ENCODE results near the gene GALNT10.

Gene GALNT10

DNA sequence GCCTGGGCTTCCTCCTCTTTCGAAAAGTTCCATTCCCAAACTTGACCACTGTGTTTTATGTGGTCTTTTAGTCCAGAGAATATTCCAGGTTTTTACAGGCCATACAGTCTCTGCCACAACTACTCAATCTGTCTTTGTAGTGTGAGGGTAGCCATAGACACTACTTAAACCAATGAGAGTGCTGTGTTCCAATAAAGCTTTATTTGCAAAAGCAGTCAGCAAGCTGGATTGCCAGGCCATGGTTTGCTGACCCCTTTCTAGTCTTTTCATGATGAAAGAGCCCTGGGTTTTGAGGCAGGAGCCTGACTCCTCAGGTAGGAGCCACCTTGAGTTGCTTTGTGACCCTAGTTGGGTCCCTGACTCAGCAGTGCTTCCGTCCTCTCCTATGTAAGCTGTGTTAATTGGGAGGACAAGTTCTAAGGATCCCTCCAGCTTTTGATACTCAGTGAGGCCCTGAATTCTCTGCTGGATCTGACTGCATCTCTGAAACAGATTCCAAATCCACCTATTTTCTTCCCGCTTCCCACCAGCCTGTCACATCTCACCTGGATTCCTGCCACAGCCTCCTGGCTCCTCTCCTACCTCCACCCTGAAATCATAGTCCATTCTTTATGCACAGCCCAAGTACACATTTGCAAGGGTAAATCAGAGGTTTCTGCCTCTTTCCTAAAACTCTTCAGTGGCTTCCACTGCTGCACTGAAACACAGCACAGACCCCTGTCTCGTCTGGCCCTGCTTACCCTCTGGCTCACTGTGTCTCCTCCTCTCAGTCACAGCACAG is 13.5 kb downstream of the GALNT10 start:
- no peak for DNase-seq

DNA sequence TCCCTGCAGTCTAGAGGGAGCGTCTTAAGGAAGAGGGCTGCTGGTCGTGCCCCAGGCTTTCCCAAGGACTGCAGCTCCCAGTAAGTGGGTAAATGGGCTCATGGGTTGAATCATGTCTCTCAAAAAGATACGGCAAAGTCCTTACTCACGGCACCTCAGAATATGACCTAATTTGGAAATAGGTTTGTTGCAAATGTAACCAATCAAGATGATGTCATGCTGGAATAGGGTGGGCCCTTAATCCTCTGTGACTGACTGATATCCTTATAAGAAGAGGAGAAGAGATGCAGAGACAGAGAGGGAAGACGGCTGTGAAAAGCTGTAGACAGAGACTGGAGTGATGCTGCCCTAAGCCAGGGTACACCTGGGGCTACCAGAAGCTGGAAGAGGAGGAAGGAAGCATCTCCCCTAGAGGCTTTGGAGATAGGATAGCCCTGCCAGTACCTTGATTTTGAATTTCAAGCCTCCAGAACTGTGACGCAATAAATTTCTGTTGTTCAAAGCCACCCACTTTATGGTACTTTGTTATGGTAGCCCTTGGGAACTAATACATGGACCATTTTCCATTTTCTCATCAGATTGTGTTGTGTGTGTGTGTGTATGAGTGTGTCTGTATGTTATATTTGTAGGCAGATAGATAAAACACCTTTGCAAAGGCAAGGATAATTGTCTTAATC is 15.0 kb downstream of the GALNT10 start:
- DNase-seq, result no peak

DNA sequence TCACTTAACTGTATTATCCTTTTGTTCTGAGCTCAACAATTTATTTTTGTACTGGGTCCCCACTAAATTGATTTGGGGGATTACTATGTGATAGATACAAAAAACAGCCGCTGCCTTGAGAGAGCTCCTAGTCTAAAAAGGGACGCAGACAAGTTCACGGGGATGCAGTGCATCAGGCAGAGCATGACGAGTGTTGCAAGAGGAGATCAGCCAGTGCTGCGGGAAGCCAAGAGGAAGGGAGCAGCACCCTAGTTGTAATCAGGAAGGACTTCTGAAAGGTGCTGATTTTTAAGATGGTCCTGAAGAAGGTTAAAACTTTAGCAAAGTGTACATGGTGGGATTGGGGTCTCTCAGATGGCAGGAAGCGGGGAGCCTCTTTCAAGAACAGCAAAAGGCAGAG is 15.8 kb downstream of the GALNT10 start:
- no peak for DNase-seq

DNA sequence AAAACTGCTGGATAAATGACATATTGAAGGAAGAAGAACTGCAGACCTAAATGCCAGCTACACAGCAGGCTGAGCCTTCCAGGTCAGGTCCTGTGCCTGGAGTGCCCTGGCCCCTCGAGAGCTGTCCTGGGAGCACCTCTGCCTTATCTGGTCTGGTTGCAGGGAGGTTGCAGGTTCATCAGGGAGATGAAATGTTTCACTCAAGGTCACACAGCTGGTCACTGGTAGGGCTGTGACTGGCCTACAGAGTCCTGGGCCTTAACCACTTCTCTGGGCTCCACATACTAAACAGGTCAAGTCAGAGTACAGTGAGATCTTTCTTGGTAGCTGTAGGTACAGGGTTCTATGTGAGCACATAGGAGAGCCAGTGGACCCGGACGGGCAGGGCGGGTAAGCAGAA is 16.7 kb downstream of the GALNT10 start:
- DNase-seq, result no peak

DNA sequence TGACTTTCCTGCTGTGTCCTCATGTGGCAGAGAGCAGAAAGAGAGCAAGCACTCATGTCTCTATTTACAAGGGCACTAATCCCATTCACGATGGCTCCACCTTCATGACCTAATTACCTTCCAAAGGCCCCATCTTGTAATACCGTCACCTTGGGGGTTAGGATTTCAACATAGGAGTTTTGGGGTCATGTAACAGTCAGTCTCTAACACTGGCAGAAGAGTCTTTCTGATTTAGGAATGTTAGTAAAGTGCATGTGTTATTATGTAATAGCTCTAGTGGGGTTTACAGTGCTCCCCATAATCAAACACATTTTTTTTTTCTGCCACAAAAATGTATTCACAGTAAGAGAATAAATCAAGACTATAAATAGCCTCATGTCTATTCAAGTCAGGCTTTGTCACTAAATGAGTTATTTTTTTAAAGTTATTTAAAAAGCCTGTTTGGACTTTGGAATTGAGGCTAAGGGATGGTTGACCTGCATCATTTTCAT is 19.1 kb downstream of the GALNT10 start:
- DNase-seq, result no peak

DNA sequence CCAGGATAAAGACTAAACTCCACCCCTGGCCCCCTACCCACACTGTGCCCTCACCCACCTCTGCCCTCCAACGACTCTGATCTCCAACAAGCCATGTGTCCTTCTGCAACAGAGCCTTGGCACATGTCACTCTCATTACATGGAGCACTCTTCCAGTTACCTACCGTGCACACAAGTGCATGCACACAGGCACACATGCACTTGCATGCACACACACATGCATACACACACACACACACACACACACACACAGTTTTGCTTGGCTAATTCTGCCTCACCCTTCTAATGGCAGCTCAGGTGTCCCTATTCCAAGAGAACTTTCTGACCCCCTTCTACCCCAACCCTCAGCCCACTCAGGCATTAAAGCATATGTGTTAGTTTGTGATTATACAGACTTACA is 19.6 kb downstream of the GALNT10 start:
- no peak for DNase-seq

DNA sequence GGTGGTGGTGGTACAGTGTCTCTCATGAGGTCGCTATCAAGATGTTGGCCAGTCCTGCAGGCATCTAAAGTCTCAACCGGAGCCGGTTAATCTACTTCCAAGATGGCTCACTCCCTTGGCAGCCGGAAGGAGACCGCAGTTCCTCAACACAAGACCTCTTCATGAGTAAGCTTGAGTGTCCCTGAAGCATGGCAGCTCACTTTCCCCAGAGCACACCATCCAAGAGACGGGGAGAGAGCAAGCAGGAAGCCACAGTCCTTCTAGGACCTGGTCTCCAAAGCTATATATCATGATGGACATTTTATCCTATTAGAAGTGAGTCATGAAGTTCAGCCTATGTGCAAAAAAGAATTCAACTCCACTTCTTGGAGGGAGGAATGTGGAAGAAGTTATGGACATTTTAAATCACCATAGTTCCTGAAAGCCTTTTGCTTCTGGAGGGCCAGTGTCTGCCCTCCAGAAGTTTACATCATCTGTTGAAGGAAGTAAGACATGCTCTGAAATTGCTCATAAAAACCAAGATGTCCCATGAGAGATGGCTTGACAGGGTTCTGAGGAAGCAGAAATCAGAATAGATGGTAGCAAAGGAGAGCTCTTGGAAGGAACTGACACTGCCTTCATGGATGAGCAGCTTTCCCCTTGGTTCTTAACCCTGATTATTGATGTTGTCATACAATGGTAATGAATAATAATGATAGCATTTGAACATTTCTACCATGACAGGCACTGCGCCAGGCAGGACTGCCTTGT is 21.3 kb downstream of the GALNT10 start:
- no peak for DNase-seq

DNA sequence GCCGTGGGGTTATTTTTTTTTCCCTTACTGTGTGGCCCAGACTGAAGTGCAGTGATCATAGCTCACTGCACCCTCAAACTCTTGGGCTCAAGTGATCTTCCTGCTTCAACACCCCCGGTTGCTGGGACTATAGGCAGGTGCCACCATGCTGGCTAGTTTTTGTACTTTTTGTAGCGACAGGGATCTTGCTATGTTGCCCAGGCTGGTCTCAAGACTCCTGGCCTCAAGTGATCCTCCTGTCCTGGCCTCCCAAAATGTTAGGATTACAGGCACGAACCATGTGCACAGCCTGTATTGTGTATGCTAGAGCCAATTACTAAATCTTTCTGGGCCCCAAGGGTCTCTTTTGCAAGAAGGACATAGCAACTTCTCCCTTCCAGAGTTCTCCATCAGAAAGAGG is 23.1 kb downstream of the GALNT10 start:
- no peak for DNase-seq

DNA sequence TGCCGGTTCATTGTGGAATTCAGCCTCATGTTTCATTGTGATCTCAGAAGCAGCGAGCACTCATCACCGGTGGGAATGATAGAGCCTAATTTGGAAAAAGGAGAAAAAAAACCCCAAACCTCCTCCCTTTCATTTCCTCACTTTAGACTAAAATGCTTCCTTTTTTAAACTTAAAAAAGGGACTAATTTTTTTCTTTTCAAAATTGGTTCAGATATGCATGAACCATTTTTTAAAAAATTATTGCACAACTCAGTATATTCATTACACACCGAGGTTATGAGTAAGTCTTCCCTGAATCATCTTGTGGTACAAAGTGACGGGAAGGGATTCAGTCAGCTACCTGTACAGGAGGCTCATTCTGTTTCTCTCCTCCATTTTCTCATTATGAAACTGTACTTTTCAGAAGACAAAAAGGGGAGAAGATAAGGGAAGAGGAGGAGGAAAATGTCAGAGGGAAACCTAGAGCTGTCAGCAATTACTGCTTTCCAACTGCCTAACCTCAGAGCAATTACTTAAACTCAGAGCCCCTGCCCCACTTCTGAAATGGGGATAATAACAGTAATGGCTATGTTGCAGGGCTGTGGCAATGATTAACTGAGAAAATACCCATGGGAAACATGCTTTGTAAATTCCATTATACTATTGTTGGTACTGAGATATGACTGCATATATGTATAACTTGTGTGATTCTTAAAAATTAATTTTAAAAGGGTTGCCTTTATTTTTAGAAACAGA is 24.0 kb downstream of the GALNT10 start:
- no peak for DNase-seq

DNA sequence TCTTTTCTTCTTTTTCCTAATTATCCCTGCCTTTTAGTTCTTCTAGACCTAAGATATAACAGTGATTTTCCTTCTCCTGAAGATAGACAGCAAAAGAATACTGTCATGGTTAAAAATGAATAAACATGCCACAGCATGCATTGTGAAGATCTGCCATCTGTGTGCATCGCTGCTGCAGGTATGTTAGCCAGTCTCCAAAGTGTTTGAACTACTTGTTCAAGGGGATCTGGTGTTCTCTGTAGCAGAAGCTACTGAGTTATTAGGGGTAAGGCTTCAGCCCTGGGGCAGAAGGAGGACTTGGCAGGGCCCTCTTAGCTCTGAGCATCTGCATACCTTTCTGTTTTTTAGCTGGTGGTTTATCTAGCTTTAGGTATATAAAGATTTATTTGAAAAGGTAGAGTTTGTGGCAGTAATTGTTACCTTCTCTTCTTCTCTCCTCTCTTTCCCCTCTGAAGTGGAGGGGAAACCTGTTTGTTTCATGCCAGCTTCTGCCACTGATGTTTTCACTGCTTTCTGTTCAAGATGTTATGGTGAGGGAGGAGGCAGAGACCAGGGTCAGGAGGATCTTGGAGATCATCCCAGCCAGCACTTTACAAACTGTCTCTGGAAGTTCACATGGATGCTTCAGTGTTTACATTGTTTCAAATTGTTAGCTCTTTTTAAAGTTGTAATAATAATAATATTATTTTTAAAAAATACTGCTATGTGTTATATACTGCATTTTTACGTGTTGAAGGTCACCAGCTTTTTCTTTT is 25.2 kb downstream of the GALNT10 start:
- no peak for DNase-seq

DNA sequence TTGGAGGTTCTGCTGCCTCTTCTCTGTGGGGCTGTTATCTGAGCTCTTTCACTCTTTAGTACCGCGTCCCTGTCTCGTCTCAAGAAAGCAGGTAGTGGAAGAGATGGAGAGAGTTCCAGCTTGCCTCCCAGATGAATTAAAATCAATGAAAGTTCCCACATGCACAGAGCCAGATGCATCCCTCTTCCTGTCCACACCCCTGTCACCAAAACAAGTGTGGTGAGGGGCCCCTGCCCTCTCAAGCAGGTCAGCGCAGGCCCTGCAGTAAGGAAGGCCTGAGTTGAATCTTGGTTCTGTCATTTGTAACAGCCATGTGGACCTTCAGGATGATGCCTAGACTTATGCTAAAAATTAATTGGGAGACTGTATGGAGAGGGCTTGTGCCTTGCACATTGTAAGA is 26.9 kb downstream of the GALNT10 start:
- no peak for DNase-seq

DNA sequence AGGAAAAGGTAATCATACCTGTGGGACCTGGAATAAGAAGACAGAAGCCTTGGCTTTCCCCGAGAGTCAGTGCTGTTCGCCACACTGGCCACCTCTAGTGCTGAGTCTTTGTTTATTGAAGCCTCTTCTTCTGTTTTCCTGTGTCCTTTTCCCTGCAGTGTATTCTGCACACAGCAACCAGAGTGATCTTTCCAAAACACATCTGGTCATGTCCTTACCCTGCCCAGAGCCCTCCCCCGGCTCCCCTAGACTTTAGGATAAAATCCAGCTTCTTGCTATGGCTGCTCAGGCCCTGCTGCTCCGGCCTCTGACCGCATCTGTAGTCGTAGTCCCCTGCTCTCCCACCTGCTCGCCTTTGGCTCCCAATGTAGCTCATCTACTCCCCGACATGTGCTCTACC is 28.3 kb downstream of the GALNT10 start:
- no peak for DNase-seq

DNA sequence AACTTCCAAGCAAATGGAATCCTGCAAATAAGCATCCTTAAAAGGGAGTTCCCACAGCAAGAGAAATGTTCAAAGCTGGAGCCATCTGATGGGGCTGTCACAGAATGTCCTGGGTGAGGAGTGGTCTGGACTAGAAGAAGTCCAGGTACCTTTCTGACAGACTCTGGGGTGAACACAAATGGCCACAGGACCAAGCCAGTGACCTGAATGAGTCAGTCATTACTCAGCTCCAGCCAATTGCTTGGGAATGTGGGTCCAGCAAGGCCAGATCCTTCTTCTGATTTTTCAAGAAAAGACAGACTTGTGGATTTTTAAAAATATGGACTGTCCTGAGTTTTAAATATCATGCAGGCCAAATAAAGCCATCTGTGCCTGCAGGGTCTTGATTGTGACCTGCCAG is 30.1 kb downstream of the GALNT10 start:
- no peak for DNase-seq

DNA sequence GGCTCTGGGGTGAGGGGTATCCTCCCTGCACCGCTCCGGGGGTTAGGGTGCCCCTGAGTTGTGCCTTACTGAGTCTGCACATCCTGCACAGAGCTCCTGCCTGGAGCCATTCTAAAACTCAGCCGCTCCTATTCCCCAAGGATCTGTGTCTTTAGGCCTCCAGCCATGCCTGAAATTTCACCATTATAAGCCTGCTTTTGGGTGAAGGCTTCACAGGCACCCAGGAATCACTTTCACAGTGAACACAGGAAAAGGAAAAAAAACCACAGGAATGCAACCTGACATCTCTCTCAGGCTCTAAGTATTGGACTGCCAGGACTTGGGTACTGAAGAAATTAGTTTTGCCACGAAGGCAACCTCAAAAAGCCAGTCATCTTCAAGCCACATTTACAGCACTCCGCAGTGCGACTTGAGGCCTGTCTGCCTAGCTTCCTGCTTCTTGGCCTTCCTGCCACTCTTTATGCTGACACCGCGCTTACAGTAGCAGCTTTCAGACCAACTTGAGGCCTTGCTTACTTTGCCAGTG is 30.9 kb downstream of the GALNT10 start:
- DNase-seq, result peak; percentile 66

DNA sequence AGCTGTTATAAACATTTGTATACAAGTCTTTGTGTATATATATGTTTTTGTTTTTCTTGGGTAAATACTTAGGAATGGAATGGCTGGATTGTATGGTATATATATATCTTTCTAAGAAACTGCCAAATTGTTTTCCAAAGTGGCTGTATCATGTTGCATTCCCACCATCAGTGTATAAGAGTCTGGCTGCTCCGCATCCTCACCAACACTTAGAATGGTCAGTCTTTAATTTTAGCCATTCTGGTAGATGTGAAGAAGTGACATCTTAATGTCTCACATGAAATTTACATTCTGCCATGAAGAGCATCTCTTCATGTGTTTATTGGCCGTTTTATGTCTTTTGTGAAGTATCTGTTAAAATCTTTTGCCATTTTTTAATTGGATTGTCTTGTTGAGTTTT is 31.9 kb downstream of the GALNT10 start:
- DNase-seq, result no peak

DNA sequence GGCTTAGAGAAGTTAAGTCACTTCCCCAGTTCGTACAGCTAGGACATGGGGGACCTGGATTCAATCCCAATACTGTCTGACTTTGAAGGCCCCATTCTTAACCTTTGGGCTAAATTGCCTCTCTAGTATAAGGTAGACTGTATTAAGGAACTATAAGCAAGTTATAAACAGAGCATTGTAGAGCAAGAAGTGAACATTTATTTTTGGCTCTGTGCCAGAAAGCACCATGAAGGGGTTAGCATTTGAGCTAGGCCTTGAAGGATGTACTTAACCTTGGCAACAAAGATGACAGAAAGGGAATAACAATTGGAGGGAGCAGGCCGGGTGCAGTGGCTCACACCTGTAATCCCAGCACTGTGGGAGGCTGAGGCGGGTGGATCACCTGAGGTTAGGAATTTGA is 32.8 kb downstream of the GALNT10 start:
- no peak for DNase-seq

DNA sequence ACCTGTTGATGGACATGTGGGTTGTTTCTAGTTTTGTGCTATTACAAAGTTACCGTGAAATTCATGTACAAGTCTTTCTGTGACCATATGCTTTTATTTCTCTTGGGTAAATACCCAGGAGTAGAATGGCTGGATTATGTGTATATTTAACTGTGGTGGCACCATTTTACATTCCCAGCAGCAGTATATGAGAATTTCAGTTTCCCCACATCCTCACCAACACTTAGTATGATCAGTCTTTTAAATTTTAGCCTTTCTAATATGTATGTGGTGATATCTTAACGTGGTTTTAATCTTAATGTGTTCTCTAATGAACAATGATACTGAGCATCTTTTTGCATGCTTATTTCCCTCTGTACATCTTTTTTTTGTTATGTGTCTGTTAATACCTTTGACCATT is 36.6 kb downstream of the GALNT10 start:
- no peak for DNase-seq

DNA sequence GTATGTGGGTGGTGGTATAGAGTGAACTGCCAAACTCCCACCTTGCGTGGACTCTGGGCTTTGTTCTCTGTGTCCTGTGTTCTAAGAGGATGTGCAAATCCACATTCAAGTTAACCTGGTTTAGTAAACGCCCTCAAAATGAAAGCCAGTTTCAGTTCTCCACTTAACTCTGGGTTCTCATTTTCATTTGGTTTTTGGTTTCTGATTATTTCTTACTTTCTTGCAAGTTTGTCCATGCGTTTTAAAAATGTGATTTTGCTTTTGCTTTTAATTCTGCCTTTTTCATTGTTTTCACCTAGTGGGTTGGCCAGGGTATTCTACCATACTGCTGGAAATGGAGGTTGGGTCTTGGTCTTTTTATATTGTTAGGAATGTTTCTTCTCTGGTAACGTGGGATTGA is 38.2 kb downstream of the GALNT10 start:
- DNase-seq, result no peak

DNA sequence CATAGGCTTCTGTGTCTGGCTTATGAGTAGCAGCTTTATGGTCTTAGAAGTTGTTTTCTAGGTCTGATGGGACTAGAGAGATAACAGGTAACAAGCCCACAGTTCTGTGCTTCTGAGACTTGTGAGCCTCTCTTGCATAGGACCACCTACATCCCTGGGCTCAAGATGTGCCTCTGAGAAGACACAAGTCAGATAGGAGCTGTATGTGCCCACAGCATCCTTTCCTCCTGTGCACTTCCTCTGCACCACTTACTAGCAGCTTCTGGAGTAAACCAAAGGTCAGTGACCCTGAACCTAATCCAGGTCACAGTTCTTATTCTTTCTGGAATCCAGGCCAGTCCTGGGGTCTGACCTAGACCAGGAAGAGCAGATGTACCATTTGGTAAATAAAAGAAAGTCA is 40.0 kb downstream of the GALNT10 start:
- no peak for DNase-seq

DNA sequence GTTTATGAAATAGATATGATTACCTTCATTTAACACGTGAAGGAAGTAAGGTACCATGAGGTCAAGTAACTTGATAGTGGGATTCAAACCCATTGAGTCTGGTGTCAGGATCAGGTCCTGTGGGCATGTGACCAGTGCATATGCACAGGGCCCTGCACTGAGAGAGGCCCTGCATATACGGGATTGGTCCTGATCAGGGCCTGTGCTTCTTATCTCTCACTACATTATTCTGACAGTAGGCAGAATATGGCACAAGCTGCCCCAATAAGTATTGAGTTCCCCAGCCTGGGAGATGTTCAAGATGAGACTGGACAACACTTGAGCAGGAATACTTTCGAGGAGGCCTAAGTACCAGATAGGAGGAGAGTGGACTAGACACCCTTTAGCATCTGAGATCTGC is 44.0 kb downstream of the GALNT10 start:
- no peak for DNase-seq

DNA sequence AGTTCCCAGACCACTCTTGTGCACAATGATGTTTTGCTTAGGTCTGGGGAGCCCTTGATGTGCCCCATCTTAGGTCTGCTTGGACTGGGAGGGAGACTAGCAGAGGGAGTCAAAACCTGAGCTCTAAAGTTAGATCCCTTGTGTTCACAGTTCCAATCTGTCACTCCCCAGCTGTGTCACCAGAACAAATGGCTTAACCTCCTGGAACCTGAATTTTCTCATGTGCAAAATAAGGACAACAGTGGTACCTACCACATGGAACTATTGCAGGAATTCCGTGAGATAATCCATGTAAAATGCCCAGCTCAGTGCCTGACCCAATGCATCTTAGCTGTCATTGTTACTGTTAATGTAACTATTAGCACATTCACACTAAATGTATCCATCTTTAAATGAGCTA is 45.5 kb downstream of the GALNT10 start:
- DNase-seq, result no peak
